Adipose tissue (tissue), 3 donors: ENCODE results near the gene GPR158. TPM values are rescaled to one million over a fixed set of nuclear protein-coding genes. Genes with fewer than 3 reads are reported as not detected.

ENCODE experiments used
- H3K27ac ChIP-seq: one replicate; pipeline ENCODE4 v1.5.1; 2013; ENCODE audit warnings: low read depth, low read length
- WGBS, 3 donors: extraction: QIAGEN DNeasy Blood & Tissue Kit; methylation state at CpG; one replicate each; pipeline ENCODE4 v1.1.7; 2013; 5-methylcytosine and 5-hydroxymethylcytosine counted together
- polyA plus RNA-seq, 3 donors: library from polyadenylated mRNA; stranded (reverse); fragments of 200-250 nt; gene quantifications; one replicate each; pipeline ENCODE4 v1.2.3, GENCODE V29; 2013
- donor health status: healthy with polysubstance abuse.
- donor health status: Bipolar disorder and iron deficiency.
- donor health status: healthy.

GPR158 gene
- polyA plus RNA-seq, 3 donors, result under 0.01 to 0.19 (median 0.12) TPM

DNA sequence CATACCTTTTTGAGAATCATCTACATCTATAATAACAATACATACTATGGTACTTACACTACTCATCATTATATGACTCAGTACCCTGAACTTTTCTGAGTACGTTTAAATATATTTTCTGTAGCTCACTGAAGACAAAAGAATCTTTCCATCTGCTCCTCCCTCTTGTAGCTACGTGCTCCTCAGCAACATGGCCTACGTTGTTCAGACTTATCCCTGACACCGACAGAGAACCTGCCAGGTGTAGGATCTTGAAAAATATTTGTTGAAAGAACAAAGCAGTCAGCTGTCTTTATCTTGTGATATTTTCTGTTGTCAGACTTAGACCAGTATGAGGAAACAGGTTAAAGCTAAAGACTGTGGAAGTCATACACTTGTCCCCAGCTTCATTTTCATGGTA, 403.3 kb downstream of the GPR158 start:
- WGBS, 3 donors, result 45 to 77% (median 76%) methylated on average over 4 of the region's 4 CpGs
- no peak overlapping the region for H3K27ac ChIP-seq

DNA sequence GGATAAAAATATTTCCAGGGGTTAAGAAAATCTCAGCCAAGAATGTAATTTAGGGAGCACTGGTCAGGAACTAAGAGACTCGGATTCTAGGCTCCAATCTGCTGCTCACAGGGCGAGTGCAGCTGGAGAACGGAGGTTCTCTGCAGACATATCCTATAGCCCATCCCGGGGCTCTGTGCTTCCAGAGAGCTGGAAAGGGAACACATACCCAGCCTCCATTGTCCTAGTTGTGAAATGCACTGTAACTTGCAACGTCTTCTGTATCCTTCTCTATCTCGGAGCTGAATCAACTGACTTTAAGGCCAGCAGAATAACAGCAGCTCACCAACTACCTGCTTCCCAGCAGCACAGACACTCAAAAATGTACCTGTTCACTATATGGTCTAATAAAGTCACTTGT, 408.2 kb downstream of the GPR158 start:
- 51 to 66% (median 59%) methylated on average over 6 of the region's 6 CpGs for WGBS, 3 donors
- no peak overlapping the region for H3K27ac ChIP-seq

DNA sequence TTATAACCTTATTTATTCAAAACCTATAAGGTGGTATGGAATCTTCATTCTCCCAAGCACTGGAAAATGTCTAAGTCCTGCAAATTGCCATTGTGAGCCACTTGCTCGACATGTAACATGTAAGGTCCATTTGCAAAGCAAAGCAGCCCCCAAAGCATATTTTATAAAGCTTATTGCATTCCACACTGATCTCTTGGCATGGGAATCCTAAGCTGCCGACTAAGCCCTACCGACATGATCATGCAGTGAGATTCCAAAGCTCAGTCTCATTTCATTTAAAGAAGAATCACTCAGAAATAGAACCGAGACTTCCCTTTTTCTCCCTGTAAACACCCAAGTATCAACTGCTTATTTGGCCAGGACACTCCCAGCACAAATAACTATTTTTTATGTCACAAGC, 425.9 kb downstream of the GPR158 start:
- H3K27ac ChIP-seq, result no peak overlapping the region
- 48 to 57% (median 51%) methylated on average over 4 of the region's 4 CpGs for WGBS, 3 donors

GRCh38 chr10:25604591-25604990, 429.8 kb downstream of the GPR158 start:
- H3K27ac ChIP-seq, result no peak overlapping the region
- 30 to 70% (median 68%) methylated on average over 4 of the region's 4 CpGs for WGBS, 3 donors

- 60 to 79% (median 76%) methylated on average over 2 of the region's 2 CpGs for WGBS, 3 donors
- no peak overlapping the region for H3K27ac ChIP-seq
Observed at GRCh38 chr10:25614652-25615051, 439.9 kb downstream of the GPR158 start.

- H3K27ac ChIP-seq, result no peak overlapping the region
- WGBS, 3 donors, result 67 to 88% (median 88%) methylated on average over 5 of the region's 5 CpGs
Observed at GRCh38 chr10:25615926-25616325, 441.1 kb downstream of the GPR158 start.

DNA sequence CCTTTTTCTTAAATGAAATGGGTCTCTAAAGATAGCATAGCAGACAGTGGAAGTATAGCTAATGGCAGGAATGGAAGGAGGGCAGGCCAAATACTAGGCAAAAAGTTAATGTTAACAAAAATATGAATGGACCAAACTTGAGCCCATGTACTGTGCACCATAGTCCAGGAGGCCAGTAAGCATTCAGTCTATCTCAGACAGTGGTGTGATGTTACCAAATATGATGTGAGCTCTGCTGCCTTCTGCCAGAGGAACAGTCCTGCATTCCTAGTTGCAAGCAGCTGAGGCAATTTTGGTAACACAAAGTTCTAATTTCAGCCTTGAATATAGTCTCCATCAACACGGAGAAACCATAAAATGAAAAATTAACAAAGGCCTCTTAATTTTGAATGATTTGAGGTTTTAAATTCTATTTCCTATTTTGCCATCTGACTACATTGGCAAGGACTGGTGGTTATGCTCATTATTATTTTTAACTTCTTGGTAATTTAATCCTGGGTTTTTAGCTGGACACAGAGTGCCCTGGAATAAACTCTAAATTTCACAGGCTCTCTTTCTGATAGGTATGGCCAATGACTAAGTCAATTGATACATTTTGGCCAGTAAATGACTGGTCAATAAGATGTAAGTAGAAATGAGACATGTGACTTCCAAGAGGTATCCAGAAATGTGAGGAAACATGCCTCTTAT, 442.2 kb downstream of the GPR158 start:
- WGBS, 3 donors, result 70 to 94% (median 78%) methylated on average over 1 of the region's 1 CpG
- no peak overlapping the region for H3K27ac ChIP-seq

GRCh38 chr10:25627606-25628005, 452.8 kb downstream of the GPR158 start:
- 69 to 78% (median 78%) methylated on average over 3 of the region's 3 CpGs for WGBS, 3 donors

DNA sequence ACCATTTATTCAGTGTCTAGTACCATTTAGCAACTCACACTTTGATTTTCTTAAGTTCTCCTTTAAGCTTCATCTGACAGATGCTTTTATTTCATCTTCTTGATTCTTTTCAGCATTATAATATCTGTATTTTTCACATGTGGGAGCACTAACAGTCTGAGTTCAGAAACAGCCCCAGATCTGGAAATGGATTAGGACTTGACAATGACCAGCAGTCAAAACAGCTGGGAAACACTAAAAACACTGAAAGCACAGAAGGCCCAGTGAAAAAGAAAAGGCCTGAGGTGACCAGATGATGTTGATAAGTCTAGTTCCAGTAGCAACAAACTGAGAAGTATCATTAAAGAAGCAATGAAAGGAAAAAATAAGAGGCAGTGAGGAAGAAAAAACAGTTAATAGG, 454.5 kb downstream of the GPR158 start:
- H3K27ac ChIP-seq, result no peak overlapping the region

More at GRCh38 chr10:25627606-25628005, 452.8 kb downstream of the GPR158 start:
- H3K27ac ChIP-seq, result no peak overlapping the region

DNA sequence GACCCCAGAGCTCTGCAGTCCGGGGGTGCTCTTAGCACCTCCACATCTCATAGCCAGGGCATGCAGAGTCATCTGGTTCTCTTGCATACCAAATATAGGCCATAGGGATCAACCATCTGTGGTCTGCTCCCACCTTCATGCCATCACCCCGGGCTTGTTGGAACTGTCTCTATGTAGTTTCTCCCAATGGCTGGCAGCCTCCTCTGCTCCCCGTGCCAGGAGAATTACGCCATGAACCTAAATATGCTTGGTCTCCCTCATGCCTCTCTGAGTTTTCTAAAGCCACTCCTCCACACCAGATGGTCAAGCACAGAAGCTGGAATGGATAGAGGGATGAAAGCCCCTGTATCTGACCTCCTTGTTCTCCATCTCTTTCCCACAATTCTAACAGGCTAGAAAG, 456.7 kb downstream of the GPR158 start:
- H3K27ac ChIP-seq, result no peak overlapping the region
- WGBS, 3 donors, result 78 to 79% (median 79%) methylated on average over 4 of the region's 4 CpGs

GRCh38 chr10:25632802-25633201, 458.0 kb downstream of the GPR158 start:
- 86 to 90% (median 88%) methylated on average over 5 of the region's 5 CpGs for WGBS, 3 donors
- no peak overlapping the region for H3K27ac ChIP-seq

DNA sequence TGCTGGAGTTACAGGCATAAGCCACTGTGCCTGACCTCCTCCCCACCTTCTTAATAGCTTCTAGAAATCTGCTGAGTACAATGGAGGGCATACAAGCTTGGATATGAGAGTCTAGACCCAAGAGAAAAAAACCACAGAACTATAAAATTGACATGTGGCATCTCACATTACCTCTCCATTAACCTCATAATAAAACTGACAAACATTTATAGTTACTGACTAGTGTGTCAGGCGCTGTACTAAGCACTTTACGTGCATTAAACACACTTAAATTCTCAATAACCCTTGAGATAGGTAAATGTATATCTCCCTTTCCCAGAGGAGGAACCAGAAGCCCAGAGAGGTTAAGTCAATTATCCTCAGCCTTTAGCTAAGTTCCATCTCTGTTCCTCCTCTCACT, 458.7 kb downstream of the GPR158 start:
- 52 to 74% (median 70%) methylated on average over 2 of the region's 2 CpGs for WGBS, 3 donors
- H3K27ac ChIP-seq, result no peak overlapping the region

- WGBS, 3 donors, result 88 to 91% (median 89%) methylated on average over 2 of the region's 2 CpGs
- H3K27ac ChIP-seq, result no peak overlapping the region
Observed at GRCh38 chr10:25639646-25640045, 464.8 kb downstream of the GPR158 start.

- H3K27ac ChIP-seq, result no peak overlapping the region
- WGBS, 3 donors, result 66 to 74% (median 68%) methylated on average over 1 of the region's 1 CpG
Observed at GRCh38 chr10:25641595-25641994, 466.8 kb downstream of the GPR158 start.

DNA sequence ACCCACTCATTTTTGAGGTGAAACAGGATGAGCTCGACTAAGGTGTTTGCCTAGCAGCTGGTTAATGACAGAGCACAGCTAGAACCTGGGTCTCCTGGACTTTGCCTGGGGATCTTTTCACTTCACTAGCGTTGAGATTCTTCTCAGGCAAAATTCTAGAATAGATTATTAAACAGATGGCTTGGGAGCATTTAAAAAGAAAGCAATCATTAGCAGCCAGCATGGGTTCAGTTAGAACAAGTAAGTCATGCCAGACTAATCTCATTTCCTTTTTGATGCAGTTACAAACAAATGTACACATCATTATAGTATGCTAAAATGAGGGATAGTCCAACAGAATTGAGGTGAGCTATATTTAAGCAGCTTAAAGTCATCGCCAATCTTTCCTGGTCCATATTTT, 467.9 kb downstream of the GPR158 start:
- H3K27ac ChIP-seq, result no peak overlapping the region
- 66 to 77% (median 74%) methylated on average over 3 of the region's 3 CpGs for whole genome bisulfite sequencing, 3 donors

- 72 to 80% (median 77%) methylated on average over 2 of the region's 2 CpGs for WGBS, 3 donors
- H3K27ac ChIP-seq, result no peak overlapping the region
Observed at GRCh38 chr10:25646371-25646770, 471.6 kb downstream of the GPR158 start.

DNA sequence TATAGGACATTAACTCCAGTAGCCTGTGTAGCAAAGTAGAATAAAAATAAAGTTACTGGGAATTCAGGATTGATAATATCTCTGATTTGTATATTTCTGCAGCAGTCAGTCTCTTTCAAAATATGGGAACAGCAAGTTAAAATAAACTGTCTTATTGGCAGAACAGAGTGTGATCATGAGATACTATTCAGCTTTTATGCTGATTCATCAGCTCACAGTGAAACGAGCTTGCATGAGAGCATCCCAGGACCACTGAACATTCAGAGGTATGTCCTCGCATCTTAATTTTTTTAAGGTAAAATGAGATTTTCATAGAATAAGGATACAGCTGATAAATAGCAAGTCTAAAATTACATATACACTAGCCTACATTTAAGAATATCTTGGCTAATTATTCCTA, 476.7 kb downstream of the GPR158 start:
- WGBS, 3 donors, result 59 to 65% (median 62%) methylated on average over 2 of the region's 2 CpGs
- no peak overlapping the region for H3K27ac ChIP-seq
